ENCODE data around the gene ANXA4.
A peak's percentile ranks its signal among the peaks of the same experiment; 100 is the strongest.

Gene ANXA4

DNA sequence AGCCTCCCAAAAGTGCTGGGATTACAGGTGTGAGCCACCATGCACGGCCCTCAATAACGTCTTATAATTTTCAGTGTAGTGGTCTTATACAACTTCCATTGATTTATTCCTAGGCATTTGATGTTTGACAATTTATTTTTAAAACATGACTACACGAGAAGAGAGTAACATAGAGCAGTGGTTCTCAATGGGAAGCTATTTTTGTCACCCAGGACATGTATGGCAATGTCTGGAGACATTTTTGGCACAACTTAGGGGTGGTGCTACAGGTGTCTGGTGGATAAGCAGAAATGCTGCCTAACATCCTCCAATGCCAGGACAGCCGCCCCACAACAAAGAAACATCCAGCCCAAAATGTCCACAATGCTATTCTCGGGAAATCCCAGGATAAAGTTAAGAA, 12.7 kb upstream of the ANXA4 start:
- H3K4me3 ChIP-seq (ENCODE audit: low read depth, low read length): no peak overlapping the region
- TF ChIP-seq, protein P1, sequence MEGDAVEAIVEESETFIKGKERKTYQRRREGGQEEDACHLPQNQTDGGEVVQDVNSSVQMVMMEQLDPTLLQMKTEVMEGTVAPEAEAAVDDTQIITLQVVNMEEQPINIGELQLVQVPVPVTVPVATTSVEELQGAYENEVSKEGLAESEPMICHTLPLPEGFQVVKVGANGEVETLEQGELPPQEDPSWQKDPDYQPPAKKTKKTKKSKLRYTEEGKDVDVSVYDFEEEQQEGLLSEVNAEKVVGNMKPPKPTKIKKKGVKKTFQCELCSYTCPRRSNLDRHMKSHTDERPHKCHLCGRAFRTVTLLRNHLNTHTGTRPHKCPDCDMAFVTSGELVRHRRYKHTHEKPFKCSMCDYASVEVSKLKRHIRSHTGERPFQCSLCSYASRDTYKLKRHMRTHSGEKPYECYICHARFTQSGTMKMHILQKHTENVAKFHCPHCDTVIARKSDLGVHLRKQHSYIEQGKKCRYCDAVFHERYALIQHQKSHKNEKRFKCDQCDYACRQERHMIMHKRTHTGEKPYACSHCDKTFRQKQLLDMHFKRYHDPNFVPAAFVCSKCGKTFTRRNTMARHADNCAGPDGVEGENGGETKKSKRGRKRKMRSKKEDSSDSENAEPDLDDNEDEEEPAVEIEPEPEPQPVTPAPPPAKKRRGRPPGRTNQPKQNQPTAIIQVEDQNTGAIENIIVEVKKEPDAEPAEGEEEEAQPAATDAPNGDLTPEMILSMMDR (IDR thresholded peaks at IDR 0.05; ENCODE audit: low read depth, low read length, missing control alignments): no peak
- no peak for DNase-seq (ENCODE audit: low read depth)
- in situ Hi-C loops (cut with HindIII; ENCODE audit: low sequenced_read_pairs): no loop called here

DNA sequence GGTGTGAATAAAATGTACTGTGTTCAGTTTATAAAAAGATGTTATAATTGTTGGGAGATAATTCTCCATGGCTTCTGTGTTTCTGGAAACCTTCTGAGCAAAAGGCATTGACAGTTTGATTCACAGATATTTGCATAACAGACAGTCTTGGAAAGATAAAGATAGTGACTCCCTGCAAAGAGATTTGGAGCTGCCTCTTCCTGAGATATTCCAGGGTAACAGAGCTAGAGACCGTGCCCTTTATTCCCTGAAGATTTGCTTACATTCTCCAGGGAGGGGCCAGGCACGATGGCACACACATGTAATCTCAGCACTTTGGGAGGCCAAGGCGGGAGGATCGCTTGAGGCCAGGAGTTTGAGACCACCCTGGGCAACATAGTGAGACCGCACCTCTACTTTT, 12.2 kb upstream of the ANXA4 start:
- in situ Hi-C loops (cut with HindIII; ENCODE audit: low sequenced_read_pairs): no loop called here
- no peak for DNase-seq (ENCODE audit: low read depth)
- TF ChIP-seq, protein P1 (IDR thresholded peaks at IDR 0.05; ENCODE audit: low read depth, low read length, missing control alignments): no peak
- H3K4me3 ChIP-seq (ENCODE audit: low read depth, low read length): no peak overlapping the region

DNA sequence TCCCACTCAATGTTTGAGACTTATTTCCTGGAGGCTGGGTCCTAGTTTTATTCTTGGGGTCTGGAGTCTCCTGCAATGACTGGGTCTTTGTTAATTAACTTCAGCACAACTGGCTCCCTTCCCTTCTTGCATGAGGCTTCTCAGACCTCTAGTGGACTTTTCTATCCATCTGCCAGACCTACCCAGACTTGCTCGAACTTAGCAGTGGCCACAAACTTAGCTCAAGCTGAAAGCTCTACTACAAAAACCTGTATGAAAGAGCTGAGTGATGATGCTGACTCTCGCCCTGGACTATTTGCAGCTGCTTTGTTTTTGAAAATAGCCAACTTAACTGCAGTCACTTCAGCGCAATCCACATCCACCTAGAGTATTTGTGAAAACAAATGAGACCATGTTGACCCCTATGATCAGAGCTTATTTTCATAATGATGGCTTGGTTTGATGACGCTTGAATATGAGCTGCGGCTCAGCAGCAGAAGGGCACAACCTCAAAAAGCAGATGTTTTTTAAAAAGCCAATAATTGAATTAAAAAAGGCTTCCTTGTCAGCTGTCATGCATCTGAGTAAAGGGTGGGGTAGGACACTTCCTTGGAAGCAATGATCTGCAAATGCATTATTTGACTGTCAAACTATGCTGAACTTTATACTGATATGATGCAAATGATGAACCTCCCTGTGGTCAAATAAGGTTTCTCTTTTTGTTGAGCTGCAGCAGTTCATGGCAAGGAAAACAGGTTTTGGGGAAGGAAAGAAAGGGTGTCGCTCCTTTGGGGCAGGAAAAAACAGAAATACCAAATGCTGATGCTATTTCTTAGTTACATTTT, 10.6 kb upstream of the ANXA4 start:
- DNase-seq (ENCODE audit: low read depth): no peak
- TF ChIP-seq, protein P1 (IDR thresholded peaks at IDR 0.05; ENCODE audit: low read depth, low read length, missing control alignments): no peak
- no peak overlapping the region for H3K4me3 ChIP-seq (ENCODE audit: low read depth, low read length)
- in situ Hi-C loops (cut with HindIII; ENCODE audit: low sequenced_read_pairs): no loop called here

DNA sequence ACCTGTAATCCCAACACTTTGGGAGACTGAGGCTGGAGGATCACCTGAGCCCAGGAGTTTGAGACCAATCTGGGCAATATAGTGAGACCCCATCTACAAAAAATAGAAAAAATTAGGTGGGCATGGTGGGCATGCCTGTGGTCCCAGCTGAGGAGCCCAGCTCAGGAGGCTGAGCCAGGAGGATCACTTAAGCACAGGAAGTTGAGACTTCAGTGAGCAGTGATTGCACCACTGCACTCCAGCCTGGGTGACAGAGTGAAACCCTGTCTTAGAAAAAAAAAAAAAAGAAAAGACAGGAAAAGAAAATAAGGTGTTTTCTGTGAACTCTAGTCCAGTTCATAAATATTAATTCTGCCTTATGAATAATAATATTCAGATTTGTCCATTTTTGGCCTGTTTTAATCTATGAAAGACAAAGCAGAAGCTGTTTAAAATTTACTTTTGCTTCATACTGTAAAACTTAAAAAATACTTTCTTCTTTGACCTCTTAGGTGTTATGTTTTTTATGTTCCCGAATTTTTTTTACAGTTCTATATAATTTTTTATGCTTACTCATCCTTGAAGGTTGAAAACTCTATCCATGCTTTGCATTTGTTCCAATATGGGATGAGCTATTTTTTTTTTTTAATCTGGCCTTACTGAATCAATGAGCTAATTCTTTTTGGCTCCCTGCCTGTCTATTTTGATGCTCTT, 8.4 kb upstream of the ANXA4 start:
- H3K4me3 ChIP-seq (ENCODE audit: low read depth, low read length): no peak overlapping the region
- DNase-seq (ENCODE audit: low read depth): no peak
- TF ChIP-seq, protein P1 (IDR thresholded peaks at IDR 0.05; ENCODE audit: low read depth, low read length, missing control alignments): no peak
- in situ Hi-C loops (cut with HindIII; ENCODE audit: low sequenced_read_pairs): no loop called here

DNA sequence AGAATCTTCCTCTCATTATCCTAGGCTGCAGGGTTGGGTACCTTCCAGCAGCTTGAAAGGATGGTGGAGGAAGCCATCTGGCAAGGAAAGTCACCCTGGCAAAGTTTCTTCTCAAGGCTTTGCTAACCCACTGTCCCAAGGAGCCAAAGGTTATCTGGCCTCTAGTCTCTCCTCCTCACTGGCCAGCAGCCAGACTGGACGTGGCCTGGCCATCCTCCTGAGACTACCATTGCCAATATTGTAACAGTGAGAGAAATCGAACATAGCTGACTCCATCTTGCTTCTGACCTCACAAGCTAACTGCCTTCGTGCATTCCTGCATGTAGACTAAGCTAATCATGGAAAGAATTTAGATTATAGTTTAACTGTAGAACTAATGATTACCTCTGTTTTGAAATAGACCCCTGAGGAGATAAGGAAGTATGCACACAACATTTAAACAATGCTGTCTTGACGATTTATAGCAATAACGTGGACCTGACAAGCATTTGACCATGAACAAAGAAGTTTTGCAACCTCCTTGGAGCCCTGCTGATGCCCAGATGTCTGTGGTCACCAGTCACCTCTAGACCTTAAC, 7.8 kb upstream of the ANXA4 start:
- H3K4me3 ChIP-seq (ENCODE audit: low read depth, low read length): no peak overlapping the region
- TF ChIP-seq, protein P1 (IDR thresholded peaks at IDR 0.05; ENCODE audit: low read depth, low read length, missing control alignments): no peak
- in situ Hi-C loops (cut with HindIII; ENCODE audit: low sequenced_read_pairs): no loop called here
- DNase-seq (ENCODE audit: low read depth): peak; percentile 55

DNA sequence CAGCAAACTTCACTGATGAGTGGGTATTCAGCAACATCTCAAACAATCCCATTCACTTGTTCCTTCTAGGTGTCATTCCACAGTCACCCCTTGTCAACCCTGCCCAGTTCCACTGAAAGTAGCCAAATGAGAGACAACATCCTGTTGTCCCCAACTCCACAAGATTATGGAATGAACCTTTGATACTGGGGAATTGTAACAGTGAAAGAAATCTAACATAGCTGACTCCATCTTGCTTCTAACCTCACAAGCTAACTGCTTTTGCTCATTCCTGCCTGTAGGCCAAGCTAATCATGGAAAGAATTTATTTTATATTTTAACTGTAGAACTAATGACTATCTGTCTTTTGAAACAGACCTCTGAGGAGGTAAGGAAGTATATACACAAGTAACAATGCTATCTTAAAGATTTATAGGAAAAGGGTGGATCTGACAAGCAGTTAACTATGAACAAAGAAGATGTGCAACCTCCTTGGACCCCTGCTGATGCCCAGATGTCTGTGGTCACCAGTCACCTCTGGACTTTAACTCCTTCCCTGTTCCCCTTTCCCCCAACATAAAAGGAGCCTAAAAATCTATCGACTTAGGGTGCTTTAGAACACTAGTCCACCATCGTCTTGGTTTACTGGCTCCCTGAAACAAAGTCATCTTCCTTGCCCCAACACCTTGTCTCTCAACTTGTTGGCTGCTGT, 6.9 kb upstream of the ANXA4 start:
- in situ Hi-C loops (cut with HindIII; ENCODE audit: low sequenced_read_pairs): no loop called here
- no peak overlapping the region for H3K4me3 ChIP-seq (ENCODE audit: low read depth, low read length)
- no peak for DNase-seq (ENCODE audit: low read depth)
- TF ChIP-seq, protein P1 (IDR thresholded peaks at IDR 0.05; ENCODE audit: low read depth, low read length, missing control alignments): peak; percentile 21
